GM18517 (cell line): ENCODE data around the gene SCP2.

Source experiments
- ATAC-seq: cut with Tn5 transposase; IDR thresholded peaks from one replicate; pipeline ENCODE4 v1.9.1; 2021; ENCODE audit warnings: mild to moderate bottlenecking, moderate library complexity; ENCODE audit not compliant: unreplicated experiment

Gene SCP2

GRCh38 chr1:53026254-53026653 is 99.2 kb downstream of the SCP2 start:
- no peak for ATAC-seq

GRCh38 chr1:53031732-53032131 is 104.7 kb downstream of the SCP2 start:
- no peak for ATAC-seq

- ATAC-seq: no peak
These were observed 110.1 kb downstream of the SCP2 start for GRCh38 chr1:53037159-53037558.

GRCh38 chr1:53038566-53038965 is 111.5 kb downstream of the SCP2 start:
- ATAC-seq: no peak

GRCh38 chr1:53043271-53043670 is 116.2 kb downstream of the SCP2 start:
- ATAC-seq: no peak

GRCh38 chr1:53044926-53045325 is 117.8 kb downstream of the SCP2 start:
- no peak for ATAC-seq

- no peak for ATAC-seq
These were observed 119.9 kb downstream of the SCP2 start for GRCh38 chr1:53046930-53047329.

- ATAC-seq: no peak
These were observed 121.0 kb downstream of the SCP2 start for GRCh38 chr1:53047737-53048736.

GRCh38 chr1:53048960-53049573 is 122.0 kb downstream of the SCP2 start:
- ATAC-seq: no peak

- ATAC-seq: no peak
These were observed 122.5 kb downstream of the SCP2 start for GRCh38 chr1:53049574-53049967.

GRCh38 chr1:53050310-53050709 is 123.2 kb downstream of the SCP2 start:
- no peak for ATAC-seq

- no peak for ATAC-seq
These were observed 124.6 kb downstream of the SCP2 start for GRCh38 chr1:53051676-53052075.

GRCh38 chr1:53057127-53057526 is 130.1 kb downstream of the SCP2 start:
- no peak for ATAC-seq

GRCh38 chr1:53060579-53060978 is 133.5 kb downstream of the SCP2 start:
- ATAC-seq: no peak

- no peak for ATAC-seq
These were observed 134.2 kb downstream of the SCP2 start for GRCh38 chr1:53061123-53061858.

- ATAC-seq: no peak
These were observed 135.0 kb downstream of the SCP2 start, which contains the start of gene PODN for GRCh38 chr1:53061859-53062707. Gene PODN, plus strand, starts transcription at chr1:53062213. Its CDS starts 7,643 bp downstream, at chr1:53069856.

- no peak for ATAC-seq
These were observed 135.9 kb downstream of the SCP2 start for GRCh38 chr1:53062708-53063591.

GRCh38 chr1:53063744-53064515 is 136.9 kb downstream of the SCP2 start:
- no peak for ATAC-seq

- ATAC-seq: no peak
These were observed 138.3 kb downstream of the SCP2 start for GRCh38 chr1:53065391-53065790.
